NCI-H2029 (cell line): ENCODE results near the gene BABAM2.
"Not testable (repeated sequence)": the region's sequence is repeated elsewhere in the genome, so short reads cannot be mapped to it uniquely, and the experiment has no call there.

Experiments used
- DNase-seq: peaks from one replicate; lab custom pipeline; 2025; lab: John Stamatoyannopoulos, UW

Gene BABAM2

DNA sequence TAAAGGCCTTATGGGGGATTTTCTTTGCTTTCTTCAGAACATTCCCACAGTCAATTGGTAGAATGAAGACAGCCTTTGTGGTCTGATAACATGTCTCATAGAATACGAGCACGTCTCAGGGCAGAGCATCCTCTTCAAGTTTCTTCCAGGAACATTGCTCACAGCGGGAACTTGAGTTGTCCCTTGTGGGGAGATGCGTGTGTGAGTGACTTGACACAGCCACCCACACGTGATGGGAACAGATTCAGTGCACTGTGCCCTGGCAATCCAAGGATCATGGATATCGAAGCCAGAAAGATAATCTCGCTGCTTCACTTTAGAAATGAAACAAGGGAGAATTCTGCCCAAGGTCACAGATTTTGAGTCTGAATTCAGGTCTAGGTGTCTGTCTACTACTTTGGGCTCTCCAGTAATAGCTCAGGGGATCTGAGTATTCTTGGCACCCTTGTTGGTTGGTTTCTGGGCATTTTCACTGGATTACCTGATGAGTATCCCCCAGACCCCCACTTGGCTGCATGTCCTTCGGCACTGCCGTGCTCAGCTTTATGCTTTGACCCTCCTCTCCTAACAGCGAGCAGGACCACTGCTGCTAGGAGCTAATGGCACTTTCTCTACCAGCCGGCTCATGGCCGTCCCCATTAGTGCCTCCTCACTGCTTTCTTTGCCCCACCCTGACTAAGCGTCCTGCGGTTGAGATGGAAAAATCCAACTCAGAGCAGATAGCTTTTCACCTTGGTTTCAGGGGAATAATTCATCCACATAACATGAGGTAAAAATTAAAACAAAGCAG, 426.2 kb downstream of the BABAM2 start:
- DNase-seq, result no peak

DNA sequence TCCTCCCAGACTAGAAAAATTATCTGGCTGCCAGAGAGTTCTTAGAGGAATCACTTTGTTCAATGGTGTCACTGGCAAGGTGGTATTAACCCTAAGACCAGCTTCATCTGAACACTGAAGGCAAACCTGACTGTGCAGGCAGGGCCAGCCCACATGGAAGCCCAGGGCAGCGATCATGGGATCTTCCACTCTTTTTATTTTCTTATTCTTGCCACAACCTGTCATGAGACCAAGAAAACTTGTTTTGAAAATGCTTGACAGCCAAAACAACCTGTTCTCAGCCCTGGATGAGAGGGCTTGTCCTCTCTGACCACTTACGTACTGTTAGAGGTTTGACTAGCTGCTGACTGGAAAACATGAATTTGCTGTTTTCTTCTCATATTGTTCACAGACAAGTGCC, 426.9 kb downstream of the BABAM2 start:
- no peak for DNase-seq

DNA sequence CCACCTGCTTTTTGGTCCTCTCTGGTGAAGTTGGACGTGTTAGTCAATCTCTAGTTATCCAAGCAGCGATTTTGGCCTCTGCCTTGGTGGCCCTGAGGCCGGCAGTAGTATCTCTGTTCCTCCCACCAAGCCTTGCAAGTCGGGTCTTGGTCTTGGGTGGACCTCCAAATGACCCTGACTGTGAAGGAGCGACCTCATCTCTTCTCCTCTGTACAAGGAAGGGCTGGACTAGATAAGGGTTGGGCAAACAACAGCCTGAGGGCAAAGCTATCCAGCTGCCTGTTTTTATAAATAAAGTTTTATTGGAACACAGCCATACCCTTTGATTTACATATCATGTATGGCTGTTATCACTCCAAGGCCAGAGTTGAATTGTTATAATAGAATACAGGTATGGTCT, 427.5 kb downstream of the BABAM2 start:
- no peak for DNase-seq

DNA sequence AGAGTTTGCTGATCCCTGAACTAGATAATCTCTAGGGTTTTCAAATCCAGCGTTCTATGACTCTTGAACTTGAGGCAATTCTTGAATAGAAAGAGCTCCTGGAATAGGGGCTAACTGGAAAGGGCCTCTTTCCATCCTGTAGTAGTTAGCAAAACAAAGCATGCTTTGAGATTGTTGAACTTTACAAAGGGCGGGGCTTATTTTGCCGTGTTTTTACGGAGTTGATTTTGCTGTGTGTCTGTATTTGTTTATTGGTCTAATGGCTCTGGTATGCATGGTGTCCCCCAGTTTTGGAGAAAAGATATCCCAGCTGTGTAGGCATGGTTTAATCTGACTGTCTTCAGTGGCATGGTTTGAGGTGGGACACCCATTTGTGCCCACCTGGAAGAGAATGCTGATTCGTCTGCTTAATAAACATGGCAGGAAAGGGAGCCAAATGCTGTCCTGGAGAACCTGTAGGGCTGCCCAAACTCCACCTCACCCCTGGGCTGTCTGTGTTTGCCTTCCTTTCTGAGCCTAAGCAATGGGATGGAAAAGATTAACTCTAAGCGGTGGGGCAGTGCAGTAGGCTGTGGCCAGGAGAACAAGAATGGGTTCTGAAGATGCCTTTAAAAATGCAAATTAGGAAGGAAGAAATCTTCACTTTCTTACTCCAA, 428.1 kb downstream of the BABAM2 start:
- no peak for DNase-seq

DNA sequence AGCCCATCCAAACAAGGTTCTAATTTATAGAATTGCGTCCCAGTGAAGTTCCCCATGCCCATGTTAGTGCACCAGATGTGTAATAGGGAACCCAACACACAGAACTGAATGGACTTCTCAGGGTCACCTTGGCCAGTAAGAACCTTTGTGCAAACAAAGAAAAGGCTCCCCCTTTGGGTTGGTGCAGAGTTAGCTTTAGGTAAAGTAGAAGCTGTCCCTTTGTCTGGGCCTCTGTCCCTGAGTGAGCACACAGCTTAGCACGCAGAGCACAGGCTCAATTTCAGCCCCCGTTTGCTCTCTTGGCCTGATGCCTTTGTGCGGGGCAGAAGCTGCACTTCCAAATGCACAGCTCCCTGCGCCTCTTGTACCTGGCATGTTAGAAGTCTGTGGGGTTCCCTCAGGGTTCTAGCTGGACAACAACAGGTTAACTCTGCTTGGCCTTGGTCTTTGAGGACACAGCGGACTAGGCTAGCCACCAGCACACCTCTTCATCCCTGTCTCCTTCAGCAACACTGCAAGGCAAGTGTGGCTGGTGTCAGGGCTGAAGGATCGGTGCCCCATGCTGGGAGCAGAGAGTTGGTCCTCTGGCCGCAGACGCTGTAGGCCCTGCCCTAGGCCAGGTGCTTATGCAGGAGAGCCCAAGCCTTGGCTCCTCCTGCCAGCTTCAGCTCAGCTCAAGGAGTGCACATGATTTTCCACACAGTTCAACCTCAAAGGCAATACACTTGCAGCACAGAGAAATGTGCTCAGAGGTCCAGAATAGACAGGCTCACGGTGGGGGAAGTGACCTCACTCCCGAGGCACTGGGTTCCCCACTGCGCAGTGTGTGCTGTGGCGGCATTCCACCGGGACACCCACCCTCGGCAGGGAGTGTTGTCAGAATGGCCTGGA, 428.8 kb downstream of the BABAM2 start:
- no peak for DNase-seq

DNA sequence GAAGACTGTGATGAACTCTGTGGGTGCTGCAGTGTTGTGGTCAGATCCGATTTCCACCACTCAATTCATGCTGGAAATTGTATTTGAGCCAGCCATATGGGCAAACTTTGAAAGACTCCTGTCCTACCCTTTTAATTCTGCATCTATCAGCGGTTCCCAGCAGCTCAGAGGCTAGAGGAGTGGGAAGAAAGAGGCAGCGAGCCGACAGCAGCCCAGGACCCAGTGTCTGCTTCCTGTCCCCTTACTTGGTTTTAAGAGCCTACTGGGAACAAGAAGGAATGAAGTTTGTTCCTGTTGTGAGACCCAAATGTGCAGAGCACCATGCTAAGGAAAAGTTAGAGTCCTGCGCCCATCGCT, 429.5 kb downstream of the BABAM2 start:
- no peak for DNase-seq

DNA sequence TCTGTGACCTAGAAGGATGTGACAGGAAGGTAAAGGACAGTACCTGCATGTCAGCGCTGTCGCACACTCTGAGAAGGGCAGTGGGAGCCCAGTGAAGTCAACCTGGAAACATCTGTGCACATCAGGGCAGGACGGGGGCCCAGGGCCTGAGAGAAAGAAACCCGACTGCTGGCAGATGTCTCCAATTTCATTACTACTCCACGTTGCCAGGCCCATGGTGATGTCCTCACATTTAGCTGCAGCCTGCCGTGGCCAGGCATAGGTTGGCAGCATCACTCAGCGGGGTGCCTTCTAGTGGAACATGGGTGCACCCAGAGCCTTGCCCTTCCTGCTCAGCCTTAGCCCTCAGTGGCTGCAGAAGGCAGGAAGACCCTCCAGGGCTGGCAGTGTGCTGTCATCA, 429.8 kb downstream of the BABAM2 start:
- DNase-seq, result no peak

DNA sequence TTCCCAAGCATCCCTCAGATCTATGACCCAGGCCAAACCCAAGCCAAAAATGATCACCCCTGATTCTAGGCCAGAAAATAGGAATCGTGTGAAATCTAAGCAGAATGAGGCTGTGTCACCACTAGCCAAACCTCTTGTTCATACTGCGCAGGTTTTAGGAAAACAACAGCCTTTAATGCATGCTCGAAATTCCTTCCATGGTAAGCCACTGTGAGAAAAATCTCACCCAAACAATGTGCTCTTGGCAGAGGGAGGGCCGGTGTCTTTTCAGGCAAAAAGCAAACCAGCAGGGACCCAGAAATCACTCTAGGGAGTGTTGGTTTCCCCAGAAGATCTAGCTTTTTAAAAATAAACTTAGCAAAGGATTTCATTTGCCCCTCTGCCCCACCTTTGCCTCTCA, 430.9 kb downstream of the BABAM2 start:
- no peak for DNase-seq

DNA sequence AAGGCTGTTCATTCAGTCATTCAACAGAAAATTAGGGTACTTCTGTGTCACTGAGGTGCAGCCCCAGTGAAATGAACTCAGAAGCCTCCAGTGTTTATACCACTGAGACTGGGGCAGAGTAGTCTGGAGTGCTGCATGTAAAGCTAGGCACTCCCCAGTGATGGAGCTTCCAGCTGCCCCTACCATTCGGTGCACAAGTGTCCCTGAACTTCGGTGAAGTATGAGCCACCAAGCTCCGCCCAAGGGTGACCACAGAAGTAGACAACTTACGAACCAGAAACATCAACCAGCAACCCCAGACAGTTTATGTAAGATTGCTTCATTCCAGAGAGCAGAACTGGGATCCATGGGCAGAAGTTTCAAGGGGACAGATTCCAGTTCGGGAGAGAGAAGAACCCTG, 431.5 kb downstream of the BABAM2 start:
- DNase-seq, result no peak

DNA sequence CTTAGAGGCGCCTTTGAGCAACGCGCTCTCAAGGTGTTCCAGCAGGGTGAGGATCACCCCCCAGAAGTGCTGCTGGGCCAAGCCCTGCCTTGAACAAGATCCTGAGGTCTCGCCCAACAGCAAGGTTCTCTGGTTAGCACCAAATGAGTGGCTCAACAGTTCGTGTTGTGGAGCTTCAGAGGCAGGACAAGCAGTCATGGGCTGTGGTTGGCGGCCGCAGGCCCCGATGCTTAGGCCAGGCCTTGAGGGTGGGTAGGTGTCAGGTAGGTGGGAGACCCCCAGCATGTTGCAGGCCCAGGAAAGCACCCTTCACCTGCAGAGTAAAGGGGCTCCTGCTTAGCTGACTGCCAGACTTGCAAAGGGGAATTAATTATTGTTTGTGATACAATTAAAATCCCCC, 431.9 kb downstream of the BABAM2 start:
- no peak for DNase-seq

DNA sequence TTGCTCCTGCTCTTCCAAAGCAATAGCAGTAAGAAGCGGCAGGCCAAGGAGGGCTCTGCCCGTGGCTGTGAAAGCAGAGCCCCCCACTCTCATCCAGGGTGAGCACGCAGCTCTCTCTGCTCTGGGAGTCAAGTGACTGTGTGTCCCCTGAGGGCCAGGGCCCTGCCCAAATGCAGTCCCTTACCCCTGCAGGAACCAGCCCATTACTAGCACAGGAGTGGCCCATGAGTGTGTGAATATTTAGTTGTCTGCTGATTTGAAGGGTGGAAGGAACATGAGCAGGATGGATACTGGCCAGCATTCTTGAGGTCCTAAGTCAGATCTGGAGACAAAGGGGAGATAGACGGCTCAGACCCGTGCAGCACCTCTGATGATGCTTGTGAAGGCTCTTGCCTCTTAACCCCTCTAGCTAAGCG, 432.5 kb downstream of the BABAM2 start:
- DNase-seq, result no peak

DNA sequence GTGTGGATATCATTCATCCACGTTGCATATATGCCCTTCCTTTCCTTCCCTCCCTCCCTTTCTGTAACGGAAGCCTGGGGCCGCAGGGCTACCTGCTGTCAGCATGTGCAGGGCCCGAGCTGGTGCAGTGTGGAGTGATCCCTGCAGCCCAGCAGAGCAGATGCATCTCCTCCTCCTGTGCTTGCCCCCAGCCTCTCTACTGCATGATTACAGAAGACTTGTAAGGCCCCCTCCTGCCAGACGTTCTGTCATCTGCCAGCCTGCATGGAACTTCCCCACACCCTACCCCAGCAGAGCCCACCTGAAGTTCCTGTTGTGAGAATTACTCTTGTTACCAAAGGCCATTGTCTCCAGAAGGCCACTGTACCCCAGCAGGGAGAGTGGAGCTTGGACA, 434.6 kb downstream of the BABAM2 start:
- no peak for DNase-seq

DNA sequence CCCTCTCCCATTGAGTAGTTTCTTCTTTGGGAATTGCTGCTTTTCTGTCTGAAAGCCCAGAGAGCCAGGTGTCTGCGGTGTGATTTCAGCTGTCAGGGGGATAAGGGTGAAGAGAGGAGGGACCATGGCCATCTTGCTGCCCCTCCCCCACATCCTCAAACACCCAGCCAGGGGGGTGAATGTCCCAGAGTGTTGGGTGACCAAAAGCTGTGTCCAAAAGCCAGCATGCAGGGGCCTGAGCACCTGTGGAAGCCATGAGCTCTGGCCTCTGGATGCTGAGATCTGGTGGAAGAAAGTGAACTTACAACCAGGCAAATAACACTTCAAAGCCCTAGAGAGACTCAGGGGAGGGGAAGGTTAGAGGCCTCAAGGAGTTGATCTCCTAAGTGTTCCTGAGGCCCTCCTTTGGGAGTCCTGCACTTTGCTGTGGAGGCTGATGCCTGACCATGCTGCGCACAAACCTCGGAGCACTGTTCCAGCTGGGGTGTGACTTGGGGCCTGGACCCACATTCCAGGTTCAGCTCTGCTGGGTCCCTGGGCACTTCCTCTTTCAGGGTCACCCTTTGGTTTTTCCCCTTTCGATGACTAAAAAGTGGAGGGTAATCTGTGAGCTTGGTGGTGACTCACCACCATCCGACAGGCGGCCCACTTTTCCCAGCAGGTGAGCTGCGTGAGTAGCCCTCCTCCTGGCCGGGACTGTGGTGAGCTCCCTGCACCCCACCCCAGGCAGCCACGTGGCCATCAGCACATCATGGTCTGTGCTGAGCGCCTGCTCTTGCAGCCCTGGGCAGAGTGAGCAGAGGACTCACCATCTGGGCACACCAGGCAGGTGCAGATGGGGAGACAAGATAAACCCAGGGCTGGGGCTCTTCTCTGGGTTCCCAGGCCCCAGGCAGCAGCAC, 435.3 kb downstream of the BABAM2 start:
- no peak for DNase-seq

DNA sequence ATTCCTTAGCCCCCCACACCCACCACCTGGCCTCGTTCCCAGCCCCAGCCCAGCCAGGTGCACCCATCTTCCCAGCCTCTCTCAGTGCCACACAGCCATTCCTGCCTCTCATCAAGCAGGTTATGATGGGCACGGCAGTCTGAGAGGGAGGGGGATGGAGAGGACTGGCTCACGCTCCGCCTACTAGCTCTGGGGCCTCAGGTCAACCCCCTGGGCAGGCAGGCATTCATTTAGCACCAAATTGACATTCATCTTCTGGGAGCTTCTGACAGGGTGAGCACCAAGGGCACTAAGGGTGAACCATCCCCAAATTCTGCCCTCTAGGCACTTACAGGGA, 435.9 kb downstream of the BABAM2 start:
- DNase-seq, result no peak

DNA sequence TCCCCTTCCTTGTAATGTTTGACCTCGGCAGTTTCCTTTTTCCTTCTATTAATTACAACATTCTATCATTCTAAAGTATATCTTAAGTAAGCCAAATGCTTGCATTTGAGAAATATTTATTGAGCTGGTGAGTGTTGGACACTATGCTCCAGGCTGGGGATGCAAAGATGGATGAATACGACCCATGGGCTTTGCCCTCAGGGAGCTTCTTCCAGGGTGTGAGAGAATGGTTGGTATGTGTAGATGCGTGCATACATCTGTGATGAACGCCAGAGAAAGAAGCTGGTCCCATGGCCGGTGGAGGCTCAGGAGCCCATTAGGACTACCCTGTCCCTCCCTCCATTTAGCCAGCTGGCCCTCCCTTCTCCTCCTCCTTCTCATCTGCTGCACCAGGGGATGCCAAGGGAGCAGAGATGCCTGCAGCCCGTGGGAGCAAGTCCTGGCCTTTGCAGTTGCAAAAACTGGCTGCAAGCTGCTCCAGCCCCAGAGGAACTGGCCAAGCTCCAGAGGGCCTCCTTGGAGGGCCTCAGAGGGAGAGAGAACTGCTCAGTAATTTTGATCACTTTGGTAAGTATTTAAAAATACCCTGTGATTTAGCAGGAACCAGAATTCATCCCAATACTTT, 436.5 kb downstream of the BABAM2 start:
- DNase-seq, result no peak

DNA sequence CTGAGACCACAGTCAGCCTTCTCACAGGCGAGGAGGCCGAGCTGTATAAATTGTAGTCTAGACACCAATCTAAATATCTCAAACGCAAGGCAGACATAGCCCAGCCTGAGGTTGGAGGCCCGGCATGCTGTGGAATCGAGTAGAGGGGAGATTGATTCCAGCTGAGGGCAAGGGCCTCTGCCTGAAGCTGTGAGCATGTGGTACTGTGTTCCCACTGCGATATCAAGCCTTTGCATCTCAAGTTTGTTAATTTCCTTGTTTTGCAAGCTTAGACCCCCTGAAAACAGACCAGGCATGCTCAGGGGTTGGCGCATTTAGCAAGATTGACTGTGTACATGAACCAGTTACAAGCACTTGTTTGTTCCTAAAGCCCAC, 437.0 kb downstream of the BABAM2 start:
- no peak for DNase-seq

DNA sequence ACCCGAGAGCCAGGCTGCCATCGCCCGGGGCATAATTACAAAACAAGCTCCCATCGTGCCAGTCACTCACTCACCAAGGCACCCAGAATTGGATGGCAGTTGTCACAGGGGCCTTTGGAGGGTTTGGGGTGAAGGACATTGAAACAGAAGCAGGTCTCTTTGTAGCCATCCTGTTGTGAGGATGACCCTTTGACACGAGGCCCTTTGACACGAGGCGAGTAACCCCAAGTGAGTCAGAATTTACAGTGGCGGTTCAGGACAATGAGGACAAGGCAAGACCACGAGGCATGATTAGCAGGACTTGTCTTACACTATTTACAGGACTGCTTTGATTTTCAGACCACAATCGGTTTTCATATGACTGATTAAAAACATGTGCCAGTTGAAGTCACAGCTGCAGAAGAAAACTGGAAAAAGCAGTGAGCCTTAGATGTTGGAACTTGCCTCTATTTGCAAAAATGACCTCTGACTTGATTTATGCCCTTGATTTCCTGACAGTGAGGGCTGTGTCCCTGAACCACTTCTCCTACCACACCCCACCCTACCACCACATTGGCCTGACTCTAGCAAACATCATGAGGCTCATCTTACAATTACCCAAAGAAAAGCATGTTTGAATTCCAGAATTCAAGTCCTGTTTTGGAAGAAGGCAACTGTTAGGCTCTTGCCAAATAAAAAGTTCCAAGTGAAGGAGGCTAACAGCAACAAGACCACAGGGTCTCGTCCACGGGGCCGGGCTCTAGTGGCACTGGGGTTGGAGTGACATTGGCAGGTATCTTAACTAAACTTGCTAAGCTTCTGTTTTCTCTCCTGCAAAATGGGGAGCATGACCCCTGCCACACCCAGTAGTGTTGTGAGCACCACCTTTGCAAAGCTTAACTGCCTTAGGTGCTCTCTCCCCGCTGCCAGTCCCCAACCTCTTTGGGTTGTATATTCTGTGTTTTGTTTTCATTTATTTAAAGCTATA, 437.7 kb downstream of the BABAM2 start:
- no peak for DNase-seq

DNA sequence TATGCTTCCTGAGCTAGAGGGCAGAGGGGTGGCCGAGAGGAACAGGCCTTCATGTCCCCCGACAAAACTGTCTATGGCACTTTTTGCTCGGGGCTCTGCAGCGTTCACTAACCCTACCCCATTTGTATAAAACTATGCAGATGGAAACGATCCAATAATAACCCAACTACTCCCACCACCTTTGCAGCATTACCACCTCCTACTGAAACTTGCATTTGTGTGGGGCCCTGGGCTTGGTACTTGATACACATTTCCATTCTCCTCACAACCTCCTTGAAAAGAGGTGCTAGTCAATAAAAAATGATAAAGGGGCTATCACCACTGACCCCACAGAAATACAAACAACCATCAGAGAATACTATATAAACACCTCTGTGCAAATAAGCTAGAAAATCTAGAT, 438.7 kb downstream of the BABAM2 start:
- DNase-seq, result no peak

DNA sequence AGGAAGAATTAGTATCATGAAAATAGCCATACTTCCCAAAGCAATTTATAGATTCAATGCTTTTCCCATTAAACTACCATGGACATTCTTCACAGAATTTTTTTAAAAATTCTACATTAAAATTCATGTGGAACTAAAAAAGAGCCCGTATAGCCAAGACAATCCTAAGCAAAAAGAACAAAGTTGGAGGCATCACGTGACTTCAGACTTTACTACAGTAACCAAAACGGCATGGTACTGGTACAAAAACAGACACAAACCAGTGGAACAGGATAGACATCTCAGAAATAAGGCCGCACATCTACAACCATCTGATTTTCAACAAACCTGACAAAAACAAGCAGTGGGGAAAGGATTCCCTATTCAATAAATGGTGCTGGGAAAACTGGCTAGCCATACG, 440.2 kb downstream of the BABAM2 start:
- DNase-seq, result not testable (repeated sequence)

DNA sequence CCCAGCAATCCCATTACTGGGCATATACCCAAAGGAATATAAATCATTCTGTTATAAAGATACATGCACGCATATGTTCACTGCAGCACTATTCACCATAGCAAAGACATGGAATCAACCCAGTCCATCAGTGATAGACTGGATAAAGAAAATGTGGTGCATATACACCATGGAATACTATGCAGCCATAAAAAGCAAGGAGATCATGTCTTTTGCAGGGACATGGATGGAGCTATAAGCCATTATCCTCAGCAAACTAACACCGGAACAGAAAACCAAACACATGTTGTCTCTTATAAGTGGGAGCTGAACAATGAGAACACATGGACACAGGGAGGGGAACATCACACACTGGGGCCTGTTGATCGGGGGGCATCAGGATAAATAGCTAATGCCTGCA, 441.3 kb downstream of the BABAM2 start:
- DNase-seq, result not testable (repeated sequence)
